Measurements from ENCODE around the gene KIAA0319L.

KIAA0319L gene

GRCh38 chr1:35535243-35535642 lies 22.0 kb downstream of the KIAA0319L start:
- no peak for DNase-seq

GRCh38 chr1:35533586-35533985 lies 23.6 kb downstream of the KIAA0319L start:
- DNase-seq: no peak

- no peak for DNase-seq
These were observed 24.5 kb downstream of the KIAA0319L start for GRCh38 chr1:35532497-35533223.

GRCh38 chr1:35531368-35531767 lies 25.8 kb downstream of the KIAA0319L start:
- DNase-seq: no peak

GRCh38 chr1:35530946-35531345 lies 26.3 kb downstream of the KIAA0319L start:
- no peak for DNase-seq

GRCh38 chr1:35530168-35530567 lies 27.0 kb downstream of the KIAA0319L start:
- DNase-seq: no peak

GRCh38 chr1:35524106-35524505 lies 33.1 kb downstream of the KIAA0319L start:
- no peak for DNase-seq

- DNase-seq: no peak
These were observed 37.8 kb downstream of the KIAA0319L start for GRCh38 chr1:35519432-35519831.

GRCh38 chr1:35518183-35518582 lies 39.0 kb downstream of the KIAA0319L start:
- no peak for DNase-seq

GRCh38 chr1:35511305-35511704 lies 45.9 kb downstream of the KIAA0319L start:
- DNase-seq: no peak

- no peak for DNase-seq
These were observed 47.6 kb downstream of the KIAA0319L start for GRCh38 chr1:35509558-35509957.

- DNase-seq: no peak
These were observed 49.3 kb downstream of the KIAA0319L start for GRCh38 chr1:35507947-35508346.

GRCh38 chr1:35506960-35507912 lies 50.0 kb downstream of the KIAA0319L start:
- DNase-seq: no peak

GRCh38 chr1:35505911-35506798 lies 51.0 kb downstream of the KIAA0319L start:
- DNase-seq: no peak

- DNase-seq: no peak
These were observed 55.0 kb downstream of the KIAA0319L start for GRCh38 chr1:35502242-35502641.

GRCh38 chr1:35500439-35500838 lies 56.8 kb downstream of the KIAA0319L start:
- no peak for DNase-seq

GRCh38 chr1:35499652-35500176 lies 57.5 kb downstream of the KIAA0319L start:
- DNase-seq: no peak

- DNase-seq: no peak
These were observed 58.0 kb downstream of the KIAA0319L start for GRCh38 chr1:35499231-35499630.

GRCh38 chr1:35497571-35497970 lies 59.6 kb downstream of the KIAA0319L start:
- no peak for DNase-seq

- no peak for DNase-seq
These were observed 67.0 kb downstream of the KIAA0319L start for GRCh38 chr1:35490250-35490649.

GRCh38 chr1:35488336-35488735 lies 68.9 kb downstream of the KIAA0319L start:
- DNase-seq: no peak

GRCh38 chr1:35486858-35487408 lies 70.3 kb downstream of the KIAA0319L start:
- no peak for DNase-seq

All from GDM1 (cell line).